ENCODE results near the gene PGAP2. TPM values are rescaled to one million over a fixed set of nuclear protein-coding genes. Genes with fewer than 3 reads are reported as not detected.
"Not testable (repeated sequence)": the region's sequence is repeated elsewhere in the genome, so short reads cannot be mapped to it uniquely, and the experiment has no call there.

Gene PGAP2
- total RNA-seq, result 10 to 100 TPM; 26.6 to 33.5 TPM

GRCh38 chr11:3807909-3808860 lies at the start of gene PGAP2:
PGAP2 (plus strand) TSS chr11:3808560; CDS start chr11:3811260, 2,700 bp downstream.
- no peaks in the 10 kb centered on the region for H3K4me1 ChIP-seq (replicated peaks)
- intact Hi-C loops (cut with DNase I), result no loop called here
- H3K27ac ChIP-seq, result peak within 1 kb of the TSS; percentile 80 to 84
- H3K36me3 ChIP-seq, result no peaks in the 10 kb centered on the region
- H3K27me3 ChIP-seq (replicated peaks; ENCODE audit: insufficient read depth), result no peaks in the 10 kb centered on the region
- peak; percentile 61 for DNase-seq (ENCODE audit: low spot score)
- peak within 1 kb of the TSS; percentile 54 to 72 for H3K4me3 ChIP-seq
- no peaks in the 10 kb centered on the region for H3K9me3 ChIP-seq
- 2% methylated on average over 35 of the region's 55 CpGs for WGBS
- TF ChIP-seq POLR2AphosphoS5 (IDR thresholded peaks at IDR 0.05) (peak; percentile 51), POLR2A (IDR thresholded peaks at IDR 0.05) (peak; percentile 19), CTCF (IDR thresholded peaks at IDR 0.05) (peak in 3 of 4 experiments; percentile 33 to 75 (median 60))

DNA sequence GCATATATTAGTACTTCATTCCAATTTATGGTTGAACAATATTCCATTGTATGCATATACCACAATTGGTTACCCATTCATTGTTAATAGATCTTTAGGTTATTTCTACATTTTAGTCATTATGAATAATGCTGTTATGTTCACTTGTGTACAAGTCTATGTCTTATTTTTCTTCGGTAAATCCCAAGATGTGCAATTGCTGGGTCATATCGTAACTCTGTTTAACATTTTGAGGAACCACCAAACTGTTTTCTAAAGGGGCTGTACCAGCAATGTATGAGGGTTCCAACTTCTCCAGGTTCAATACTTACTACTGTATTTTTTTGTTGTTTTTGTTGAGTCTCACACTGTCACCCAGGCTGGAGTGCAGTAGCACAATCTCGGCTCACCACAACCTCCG lies 44.1 kb upstream of the PGAP2 start:
- 93% methylated on average over 4 of the region's 4 CpGs for WGBS
- intact Hi-C loops (cut with DNase I), result no loop called here
- DNase-seq (ENCODE audit: low spot score), result no peak
- peaks cover 6 to 21% of the 10 kb centered on the region in 2 donors for H3K36me3 ChIP-seq
- H3K27ac ChIP-seq, result no peak overlapping the region
- H3K27me3 ChIP-seq (replicated peaks; ENCODE audit: insufficient read depth), result no peaks in the 10 kb centered on the region
- TF ChIP-seq CTCF (IDR thresholded peaks at IDR 0.05) (no peak), POLR2A (IDR thresholded peaks at IDR 0.05) (no peak), POLR2AphosphoS5 (IDR thresholded peaks at IDR 0.05) (no peak)
- H3K4me3 ChIP-seq, result no peak overlapping the region
- H3K4me1 ChIP-seq (replicated peaks), result no peaks in the 10 kb centered on the region
- no peaks in the 10 kb centered on the region for H3K9me3 ChIP-seq

- intact Hi-C loops (cut with DNase I), result not testable (repeated sequence)
These were observed 41.5 kb upstream of the PGAP2 start for GRCh38 chr11:3766836-3767235.

GRCh38 chr11:3767536-3767935 lies 40.8 kb upstream of the PGAP2 start:
- no peak overlapping the region for H3K4me3 ChIP-seq
- no peaks in the 10 kb centered on the region for H3K27me3 ChIP-seq (replicated peaks; ENCODE audit: insufficient read depth)
- WGBS, result 80% methylated on average over 3 of the region's 3 CpGs
- no peak for DNase-seq (ENCODE audit: low spot score)
- H3K36me3 ChIP-seq, result peaks cover 6 to 25% of the 10 kb centered on the region in 2 donors
- TF ChIP-seq POLR2AphosphoS5 (IDR thresholded peaks at IDR 0.05), result no peak
- no peak for TF ChIP-seq CTCF (IDR thresholded peaks at IDR 0.05)
- no peak for TF ChIP-seq POLR2A (IDR thresholded peaks at IDR 0.05)
- intact Hi-C loops (cut with DNase I), result no loop called here
- no peaks in the 10 kb centered on the region for H3K4me1 ChIP-seq (replicated peaks)
- H3K9me3 ChIP-seq, result no peaks in the 10 kb centered on the region
- no peak overlapping the region for H3K27ac ChIP-seq

More at GRCh38 chr11:3766836-3767235, 41.5 kb upstream of the PGAP2 start:
- not testable (repeated sequence) for H3K27ac ChIP-seq; DNase-seq (ENCODE audit: low spot score); H3K4me1 ChIP-seq (replicated peaks); H3K27me3 ChIP-seq (replicated peaks; ENCODE audit: insufficient read depth); H3K9me3 ChIP-seq; H3K4me3 ChIP-seq
- 88% methylated on average over 9 of the region's 9 CpGs for WGBS
- peaks cover 6 to 25% of the 10 kb centered on the region in 2 donors for H3K36me3 ChIP-seq

GRCh38 chr11:3773180-3773579 lies 35.2 kb upstream of the PGAP2 start:
- H3K4me1 ChIP-seq (replicated peaks), result no peaks in the 10 kb centered on the region
- DNase-seq (ENCODE audit: low spot score), result no peak
- H3K4me3 ChIP-seq, result no peak overlapping the region
- H3K36me3 ChIP-seq, result peaks cover 0 to 10% of the 10 kb centered on the region in 2 donors
- TF ChIP-seq POLR2A (IDR thresholded peaks at IDR 0.05) (no peak), CTCF (IDR thresholded peaks at IDR 0.05) (no peak), POLR2AphosphoS5 (IDR thresholded peaks at IDR 0.05) (no peak)
- H3K27me3 ChIP-seq (replicated peaks; ENCODE audit: insufficient read depth), result no peaks in the 10 kb centered on the region
- 85% methylated on average over 4 of the region's 4 CpGs for WGBS
- no peaks in the 10 kb centered on the region for H3K9me3 ChIP-seq
- H3K27ac ChIP-seq, result no peak overlapping the region
- intact Hi-C loops (cut with DNase I), result no loop called here
